A549 (cell line): ENCODE data around the gene CAV1. TPM values are rescaled to one million over a fixed set of nuclear protein-coding genes. Genes with fewer than 3 reads are reported as not detected.

Source experiments
- ATAC-seq, 2 experiments: fragments of 200-7000 bp in 1 of 2; fragments of >200 bp in 1 of 2; cut with Nextera tagmentation in 1 of 2; cut with Tn5 transposase in 1 of 2; 3 replicates each; pipeline versions ENCODE4 v1.8.0 to v1.9.1; 2018 to 2020; ENCODE audit warnings: mild to moderate bottlenecking in 1 of 2, moderate library complexity in 1 of 2
- CTCF ChIA-PET: fragments of 300-600 bp; sonication (Branson Sonifier 250); formaldehyde crosslinking; extraction: SDS; loops from one replicate; lab custom pipeline; 2021; ENCODE audit warnings: antibody characterized with exemption, inconsistent platforms; lab: Yijun Ruan, JAX
- POLR2A ChIA-PET: fragments of 350-600 bp; formaldehyde crosslinking; extraction: SDS; loops from one replicate; lab custom pipeline; 2021; ENCODE audit warnings: antibody characterized with exemption, inconsistent platforms; lab: Yijun Ruan, JAX
- DNase-seq, 2 experiments: peaks; one replicate each; pipeline versions ENCODE4 v3.0.0 to v3.0.0-alpha.2; 2011 to 2016; ENCODE audit warnings: low read depth in 1 of 2, low spot score in 1 of 2
- FAIRE-seq: peaks from 2 replicates; lab custom pipeline; 2011; peaks lifted over from hg19 to GRCh38; lab: Jason Lieb, UNC
- H3K27ac ChIP-seq, 2 experiments: fragments of >200 bp; sonication (Bioruptor Twin); formaldehyde crosslinking; 3 replicates each; pipeline ENCODE4 v1.5.1; 2016 to 2017
- H3K4me1 ChIP-seq: fragments of >200 bp; sonication (Bioruptor Twin); formaldehyde crosslinking; 3 replicates; pipeline ENCODE4 v1.6.1; 2016
- H3K4me2 ChIP-seq: fragments of >200 bp; sonication (Bioruptor Twin); formaldehyde crosslinking; 3 replicates; pipeline ENCODE4 v1.6.1; 2016
- H3K4me3 ChIP-seq: fragments of >200 bp; sonication (Bioruptor Twin); formaldehyde crosslinking; 3 replicates; pipeline ENCODE4 v1.5.1; 2016
- H3K9me3 ChIP-seq: fragments of >200 bp; sonication (Bioruptor Twin); formaldehyde crosslinking; 3 replicates; pipeline ENCODE4 v1.6.1; 2016
- ATOH8 ChIP-seq: fragments of 250-450 bp; sonication (Bioruptor Pico); IDR thresholded peaks from 2 replicates; pipeline ENCODE4 v1.5.0; 2020; ENCODE audit warnings: low read depth, mild to moderate bottlenecking, moderate library complexity
- BHLHE40 ChIP-seq: IDR thresholded peaks from 2 replicates; pipeline ENCODE4 v1.6.1; 2012; ENCODE audit warnings: low read depth, low read length, inconsistent platforms
- CBX8 ChIP-seq: fragments of 200-600 bp; sonication (generic); IDR thresholded peaks from 2 replicates; pipeline ENCODE4 v1.6.1; 2016
- CHD4 ChIP-seq: fragments of 200-600 bp; sonication (generic); IDR thresholded peaks from 2 replicates; pipeline ENCODE4 v1.6.1; 2016; ENCODE audit warnings: antibody characterized with exemption, mild to moderate bottlenecking, borderline replicate concordance
- E2F6 ChIP-seq: IDR thresholded peaks from 2 replicates; pipeline ENCODE4 v1.6.1; 2012; ENCODE audit warnings: low read depth, borderline replicate concordance
- EHF ChIP-seq: fragments of 250-450 bp; sonication (Bioruptor Pico); IDR thresholded peaks from 2 replicates; pipeline ENCODE4 v1.5.0; 2020; ENCODE audit warnings: mild to moderate bottlenecking
- EHMT2 ChIP-seq: fragments of 200-600 bp; sonication (generic); IDR thresholded peaks from 2 replicates; pipeline ENCODE4 v1.6.1; 2016; ENCODE audit warnings: antibody characterized with exemption, low read depth, mild to moderate bottlenecking, moderate library complexity
- ELK1 ChIP-seq: fragments of 150-350 bp; IDR thresholded peaks from 2 replicates; pipeline ENCODE4 v1.6.1; 2014; ENCODE audit warnings: low read depth, mild to moderate bottlenecking, low read length
- EP300 ChIP-seq, 2 experiments: fragments of >200 bp; sonication (Bioruptor Twin); formaldehyde crosslinking; IDR thresholded peaks; 2 replicates in 1 of 2; 3 replicates in 1 of 2; pipeline ENCODE4 v1.6.1; 2016 to 2017
- ESRRA ChIP-seq: fragments of 150-350 bp; IDR thresholded peaks from 2 replicates; pipeline ENCODE4 v1.6.1; 2014; ENCODE audit warnings: mild to moderate bottlenecking, low read length, borderline replicate concordance
- FOSB ChIP-seq: fragments of 250-450 bp; sonication (Bioruptor Pico); IDR thresholded peaks from 2 replicates; pipeline ENCODE4 v1.5.0; 2020; ENCODE audit warnings: mild to moderate bottlenecking, moderate library complexity
- FOSL2 ChIP-seq, 2 experiments: fragments of 450-650 bp in 1 of 2; fragments of >200 bp in 1 of 2; sonication (Bioruptor Twin) in 1 of 2; formaldehyde crosslinking; IDR thresholded peaks; 2 replicates each; pipeline versions ENCODE4 v1.5.0 to v1.6.1; 2016 to 2020; ENCODE audit warnings: mild to moderate bottlenecking in 1 of 2, moderate library complexity in 1 of 2
- GATA3 ChIP-seq: IDR thresholded peaks from 2 replicates; pipeline ENCODE4 v1.6.1; 2012; ENCODE audit warnings: borderline replicate concordance
- HEYL ChIP-seq: fragments of 250-450 bp; sonication (Bioruptor Pico); IDR thresholded peaks from 2 replicates; pipeline ENCODE4 v1.8.0; 2021; ENCODE audit warnings: mild to moderate bottlenecking, moderate library complexity
- HMGXB4 ChIP-seq: fragments of 250-450 bp; sonication (Bioruptor Pico); IDR thresholded peaks from 2 replicates; pipeline ENCODE4 v1.5.0; 2021; ENCODE audit warnings: mild to moderate bottlenecking, moderate library complexity, borderline replicate concordance
- HOXB13 ChIP-seq: fragments of 250-450 bp; sonication (Bioruptor Pico); IDR thresholded peaks from 2 replicates; pipeline ENCODE4 v1.5.0; 2020; ENCODE audit warnings: low read depth, mild to moderate bottlenecking, moderate library complexity
- HOXB5 ChIP-seq: fragments of 250-450 bp; sonication (Bioruptor Pico); IDR thresholded peaks from 2 replicates; pipeline ENCODE4 v1.5.0; 2020; ENCODE audit warnings: mild to moderate bottlenecking, moderate library complexity
- JUNB ChIP-seq: fragments of >200 bp; sonication (Bioruptor Twin); formaldehyde crosslinking; IDR thresholded peaks from 2 replicates; pipeline ENCODE4 v1.6.1; 2016
- KDM5A ChIP-seq: fragments of 200-600 bp; sonication (generic); IDR thresholded peaks from 2 replicates; pipeline ENCODE4 v1.6.1; 2016; ENCODE audit warnings: antibody characterized with exemption, mild to moderate bottlenecking
- MAFK ChIP-seq: fragments of 450-650 bp; IDR thresholded peaks from 2 replicates; pipeline ENCODE4 v1.6.1; 2014; ENCODE audit not compliant: partially characterized antibody
- MAX ChIP-seq: IDR thresholded peaks from 2 replicates; pipeline ENCODE4 v1.6.1; 2012
- NPAS2 ChIP-seq: fragments of 250-450 bp; sonication (Bioruptor Pico); IDR thresholded peaks from 2 replicates; pipeline ENCODE4 v1.8.0; 2022; ENCODE audit warnings: mild to moderate bottlenecking, moderate library complexity, borderline replicate concordance
- NR3C1 ChIP-seq: fragments of >200 bp; sonication (Bioruptor Twin); formaldehyde crosslinking; IDR thresholded peaks from 3 replicates; pipeline ENCODE4 v1.6.1; 2017
- POLR2A ChIP-seq: IDR thresholded peaks from 2 replicates; pipeline ENCODE4 v1.6.1; 2012; ENCODE audit warnings: mild to moderate bottlenecking, low read length
- RARB ChIP-seq: fragments of 250-450 bp; sonication (Bioruptor Pico); IDR thresholded peaks from 2 replicates; pipeline ENCODE4 v1.8.0; 2021; ENCODE audit warnings: mild to moderate bottlenecking, moderate library complexity
- RCOR1 ChIP-seq: fragments of 150-350 bp; IDR thresholded peaks from 2 replicates; pipeline ENCODE4 v1.6.1; 2014; ENCODE audit warnings: antibody characterized with exemption, low read length, low read depth
- SMC3 ChIP-seq: fragments of >200 bp; sonication (Bioruptor Twin); formaldehyde crosslinking; IDR thresholded peaks from 3 replicates; pipeline ENCODE4 v1.6.1; 2018; ENCODE audit warnings: inconsistent platforms
- ZC3H11A ChIP-seq: fragments of 450-650 bp; IDR thresholded peaks from 2 replicates; pipeline ENCODE4 v1.6.1; 2014; ENCODE audit warnings: antibody characterized with exemption, mild to moderate bottlenecking
- ZFP36 ChIP-seq: fragments of 450-650 bp; IDR thresholded peaks from 2 replicates; pipeline ENCODE4 v1.6.1; 2014; ENCODE audit warnings: borderline replicate concordance; ENCODE audit not compliant: partially characterized antibody
- ZSCAN20 ChIP-seq: fragments of 250-450 bp; sonication (Bioruptor Pico); IDR thresholded peaks from 2 replicates; pipeline ENCODE4 v1.8.0; 2022; ENCODE audit warnings: mild to moderate bottlenecking, moderate library complexity
- WGBS: methylation state at CpG from one replicate; pipeline ENCODE4 v1.1.6; 2017; ENCODE audit errors: missing lambda C conversion rate; 5-methylcytosine and 5-hydroxymethylcytosine counted together
- polyA plus RNA-seq, 4 experiments: library from polyadenylated mRNA; depleted of rRNA in 3 of 4; stranded (reverse); fragments of >200 nt; fragmentation: RNase III in 1 of 4; extraction: RNeasy Plus Mini Kit Qiagen cat#74134 plus additional on column Dnase treatment in 1 of 4; gene quantifications; 2 replicates in 3 of 4; 3 replicates in 1 of 4; pipeline ENCODE4 v1.2.3, GENCODE V29; 2011 to 2017

CAV1 gene
- polyA plus RNA-seq, 2 of the 4 experiments (the other 2 are of a cell fraction): 365 to 493 TPM

GRCh38 chr7:116527521-116527920, 2.7 kb downstream of the CAV1 start:
- 3% methylated on average over 3 of the region's 3 CpGs for WGBS
- Histone ChIP-seq H3K9me3 (no peaks in the 10 kb centered on the region), H3K27ac (peak overlapping the region; percentile 99), H3K4me1 (peaks cover 68% of the 10 kb centered on the region), H3K4me3 (peak overlapping the region; percentile 78), H3K4me2 (peak overlapping the region; percentile 98)
- TF ChIP-seq RARB (0 out of 2 replicates have a peak, but pooled peaks have one; percentile 1), HMGXB4 (CRISPR knock-in tag) (no peak)
- DNase-seq: no peak
- no peak for FAIRE-seq
- POLR2A ChIA-PET: interaction anchor here (2.6 to 3.3 kb wide), 4 partner anchors 27 to 269 kb away, joined by 15 to 50 read pairs (median 23); partner anchors contain the start of gene CAV2
- CTCF ChIA-PET: interaction anchor here (0.6 to 4.3 kb wide), 12 partner anchors 12 to 269 kb away, joined by 3 to 108 read pairs (median 24); partner anchors contain the start of gene CAV2
- ATAC-seq: no peak

- no peak for FAIRE-seq
- no peak for ATAC-seq
- Histone ChIP-seq H3K4me1 (peaks cover 67% of the 10 kb centered on the region), H3K4me2 (peak overlapping the region; percentile 98), H3K9me3 (no peaks in the 10 kb centered on the region), H3K4me3 (peak overlapping the region; percentile 78), H3K27ac (peak overlapping the region; percentile 99)
- POLR2A ChIA-PET: interaction anchor here (2.6 to 3.3 kb wide), 4 partner anchors 28 to 269 kb away, joined by 15 to 50 read pairs (median 23); partner anchors contain the start of gene CAV2
- DNase-seq: peak; percentile 64 to 71
- CTCF ChIA-PET: interaction anchor here (0.6 to 4.3 kb wide), 11 partner anchors 12 to 292 kb away, joined by 3 to 108 read pairs (median 5); partner anchors contain the start of gene CAV2
- WGBS: 20% methylated on average over 3 of the region's 3 CpGs
- TF ChIP-seq EP300 (IDR thresholded peaks at IDR 0.05): no peak
- TF ChIP-seq ZSCAN20 (CRISPR knock-in tag): no peak
- TF ChIP-seq NR3C1: no peak
- TF ChIP-seq JUNB: peak; percentile 35; the same call in 1 of the 2 replicates
- TF ChIP-seq KDM5A: no peak
- no peak for TF ChIP-seq CHD4
- no peak for TF ChIP-seq RCOR1
- no peak for TF ChIP-seq HOXB13 (CRISPR knock-in tag)
- peak; percentile 15; the same call in 1 of the 3 replicates for TF ChIP-seq SMC3
- no peak for TF ChIP-seq HOXB5
- TF ChIP-seq ZFP36: no peak
- TF ChIP-seq ELK1: no peak
- no peak for TF ChIP-seq EHF (CRISPR knock-in tag)
- no peak for TF ChIP-seq ESRRA
- TF ChIP-seq E2F6: no peak
- TF ChIP-seq CBX8: no peak
- TF ChIP-seq HEYL (CRISPR knock-in tag): no peak
- no peak for TF ChIP-seq ZC3H11A
- TF ChIP-seq POLR2A: no peak
- no peak for TF ChIP-seq MAFK
- TF ChIP-seq NPAS2 (CRISPR knock-in tag): no peak
- no peak for TF ChIP-seq EHMT2
- no peak for TF ChIP-seq ATOH8 (CRISPR knock-in tag)
- no peak for TF ChIP-seq BHLHE40
- 0 out of 2 replicates have a peak, but pooled peaks have one; percentile 25 for TF ChIP-seq MAX
- no peak for TF ChIP-seq GATA3
- TF ChIP-seq FOSB (CRISPR knock-in tag): no peak
- peak; percentile 66 for TF ChIP-seq FOSL2 (IDR thresholded peaks at IDR 0.05)
- peak; percentile 69 for TF ChIP-seq FOSL2 (CRISPR knock-in tag; IDR thresholded peaks at IDR 0.05)
Measured at GRCh38 chr7:116528008-116528789, 3.4 kb downstream of the CAV1 start.
